H1 (cell line): ENCODE measurements around the gene MRAP2. TPM values are rescaled to one million over a fixed set of nuclear protein-coding genes. Genes with fewer than 3 reads are reported as not detected.

ENCODE experiments used
- CTCF ChIA-PET: fragments of 300-600 bp; sonication (Branson Sonifier 250); formaldehyde crosslinking; loops from one replicate; lab custom pipeline; 2021; ENCODE audit not compliant: partially characterized antibody; lab: Charles Lee
- POLR2A ChIA-PET: fragments of 300-600 bp; sonication (Branson Sonifier 250); formaldehyde crosslinking; loops from one replicate; lab custom pipeline; 2021; ENCODE audit warnings: inconsistent platforms; ENCODE audit not compliant: partially characterized antibody; lab: Charles Lee
- DNase-seq, 2 experiments: peaks; one replicate each; pipeline versions ENCODE4 v3.0.0 to v3.0.0-alpha.2; 2010 to 2022; ENCODE audit warnings: low spot score in 2 of 2, low read depth in 1 of 2, mixed read lengths in 1 of 2
- FAIRE-seq: peaks from 2 replicates; lab custom pipeline; 2011; peaks lifted over from hg19 to GRCh38; lab: Jason Lieb, UNC
- H2AFZ ChIP-seq: 2 replicates; pipeline ENCODE4 v1.8.1; 2012; ENCODE audit warnings: low read length, inconsistent platforms
- H2AK5ac ChIP-seq: 2 replicates; pipeline ENCODE4 v1.6.1; 2013; ENCODE audit warnings: low read depth, low read length
- H2BK120ac ChIP-seq: replicated peaks from 2 replicates; pipeline ENCODE3; 2013; ENCODE audit warnings: low read depth, low read length, inconsistent platforms
- H2BK12ac ChIP-seq: 2 replicates; pipeline ENCODE4 v1.6.1; 2013; ENCODE audit warnings: low read depth, low read length
- H2BK15ac ChIP-seq: 2 replicates; pipeline ENCODE4 v1.6.1; 2013; ENCODE audit warnings: low read length
- H2BK20ac ChIP-seq: 2 replicates; pipeline ENCODE4 v1.6.1; 2013; ENCODE audit warnings: low read length
- H2BK5ac ChIP-seq: 2 replicates; pipeline ENCODE4 v1.6.1; 2013; ENCODE audit warnings: low read depth, low read length
- H3K14ac ChIP-seq: 2 replicates; pipeline ENCODE4 v1.6.1; 2013; ENCODE audit warnings: inconsistent platforms; ENCODE audit not compliant: insufficient read length
- H3K18ac ChIP-seq: 2 replicates; pipeline ENCODE4 v1.6.1; 2013; ENCODE audit warnings: low read length; ENCODE audit errors: extremely low read depth
- H3K23ac ChIP-seq: 2 replicates; pipeline ENCODE4 v1.6.1; 2013; ENCODE audit warnings: inconsistent platforms; ENCODE audit not compliant: insufficient read length
- H3K23me2 ChIP-seq: 2 replicates; pipeline ENCODE4 v1.6.1; 2013; ENCODE audit warnings: low read depth, low read length
- H3K27ac ChIP-seq: 2 replicates; pipeline ENCODE4 v1.6.1; 2011; ENCODE audit warnings: low read depth, low read length, inconsistent platforms
- H3K27me3 ChIP-seq, 4 experiments: replicated peaks in 1 of 4; 1 replicate in 1 of 4; 2 replicates in 3 of 4; pipeline versions ENCODE4 v1.6.1 to v1.8.1; 2011 to 2013; ENCODE audit warnings: low read length in 3 of 4, mild to moderate bottlenecking in 3 of 4, inconsistent platforms in 2 of 4, mixed read lengths in 2 of 4, moderate library complexity in 1 of 4; ENCODE audit not compliant: control insufficient read depth in 3 of 4, insufficient read depth in 3 of 4; ENCODE audit errors: extremely low read depth in 1 of 4
- H3K36me3 ChIP-seq, 4 experiments: 2 replicates each; pipeline versions ENCODE4 v1.6.1 to v1.8.1; 2011 to 2013; ENCODE audit warnings: mild to moderate bottlenecking in 4 of 4, low read length in 3 of 4, moderate library complexity in 2 of 4, control low read depth in 1 of 4, inconsistent platforms in 1 of 4; ENCODE audit not compliant: insufficient read depth in 4 of 4, control insufficient read depth in 2 of 4
- H3K4ac ChIP-seq: replicated peaks from 2 replicates; pipeline ENCODE3; 2013; ENCODE audit warnings: low read length, low read depth, mixed read lengths, inconsistent platforms; ENCODE audit not compliant: insufficient read length
- H3K4me1 ChIP-seq, 4 experiments: replicated peaks in 1 of 4; 1 replicate in 1 of 4; 2 replicates in 3 of 4; pipeline versions ENCODE4 v1.6.1 to v1.8.1; 2011 to 2013; ENCODE audit warnings: low read length in 3 of 4, inconsistent platforms in 2 of 4, mixed read lengths in 1 of 4; ENCODE audit not compliant: insufficient read depth in 4 of 4, control insufficient read depth in 3 of 4
- H3K4me2 ChIP-seq, 2 experiments: 2 replicates each; pipeline versions ENCODE4 v1.6.1 to v1.8.1; 2011 to 2013; ENCODE audit warnings: low read depth in 2 of 2, low read length in 2 of 2, control low read depth in 1 of 2, inconsistent platforms in 1 of 2, mild to moderate bottlenecking in 1 of 2; ENCODE audit not compliant: insufficient read depth in 1 of 2
- H3K4me3 ChIP-seq, 4 experiments: fragments of 200-600, 300-600 bp in 1 of 4; sonication (generic), shearing (Covaris generic), sonication (Bioruptor Twin) in 1 of 4; 2 replicates each; pipeline versions ENCODE4 v1.5.1 to v1.8.1; 2011 to 2016; ENCODE audit warnings: low read length in 4 of 4, low read depth in 3 of 4, control low read depth in 2 of 4, inconsistent platforms in 2 of 4, mild to moderate bottlenecking in 2 of 4, mixed read lengths in 1 of 4, moderate library complexity in 1 of 4; ENCODE audit not compliant: insufficient read depth in 2 of 4; ENCODE audit errors: extremely low read depth in 1 of 4
- H3K56ac ChIP-seq: replicated peaks from 2 replicates; pipeline ENCODE3; 2013; ENCODE audit warnings: low read depth, mild to moderate bottlenecking, mixed read lengths, low read length, inconsistent platforms; ENCODE audit not compliant: insufficient read length
- H3K79me1 ChIP-seq: 2 replicates; pipeline ENCODE4 v1.6.1; 2013; ENCODE audit warnings: low read depth, low read length, control low read depth
- H3K79me2 ChIP-seq, 2 experiments: 2 replicates each; pipeline versions ENCODE4 v1.6.1 to v1.8.1; 2012 to 2013; ENCODE audit warnings: low read length in 2 of 2, mild to moderate bottlenecking in 2 of 2, inconsistent platforms in 1 of 2; ENCODE audit not compliant: insufficient read depth in 2 of 2, control insufficient read depth in 1 of 2
- H3K9ac ChIP-seq, 4 experiments: replicated peaks in 1 of 4; 1 replicate in 1 of 4; 2 replicates in 3 of 4; pipeline versions ENCODE4 v1.6.1 to v1.8.1; 2011 to 2013; ENCODE audit warnings: low read depth in 3 of 4, low read length in 3 of 4, control low read depth in 2 of 4, mild to moderate bottlenecking in 2 of 4, moderate library complexity in 2 of 4, inconsistent platforms in 1 of 4; ENCODE audit errors: extremely low read depth in 1 of 4
- H3K9me3 ChIP-seq, 2 experiments: 2 replicates each; pipeline versions ENCODE4 v1.6.1 to v1.8.1; 2012 to 2013; ENCODE audit warnings: mild to moderate bottlenecking in 2 of 2, moderate library complexity in 2 of 2, control low read depth in 1 of 2, inconsistent platforms in 1 of 2, low read depth in 1 of 2, low read length in 1 of 2, mixed read lengths in 1 of 2; ENCODE audit not compliant: insufficient read depth in 2 of 2
- H4K20me1 ChIP-seq, 2 experiments: replicated peaks in 1 of 2; 2 replicates each; pipeline versions ENCODE3 to v1.8.1; 2011 to 2013; ENCODE audit warnings: inconsistent platforms in 2 of 2, low read length in 2 of 2, mild to moderate bottlenecking in 1 of 2; ENCODE audit not compliant: insufficient read depth in 2 of 2, control insufficient read depth in 1 of 2
- H4K5ac ChIP-seq: 2 replicates; pipeline ENCODE4 v1.6.1; 2013; ENCODE audit warnings: low read length, low read depth, mixed read lengths, inconsistent platforms; ENCODE audit not compliant: insufficient read length
- H4K8ac ChIP-seq: 2 replicates; pipeline ENCODE4 v1.8.0; 2013; ENCODE audit warnings: mild to moderate bottlenecking, moderate library complexity, low read length, inconsistent platforms; ENCODE audit not compliant: insufficient read depth; ENCODE audit errors: extremely low read depth
- H4K91ac ChIP-seq: replicated peaks from 2 replicates; pipeline ENCODE3; 2013; ENCODE audit warnings: low read length, mixed read lengths, inconsistent platforms; ENCODE audit not compliant: insufficient read length
- CBX5 ChIP-seq: fragments of 300-800, 300-1000 bp; sonication (generic); IDR thresholded peaks from 2 replicates; pipeline ENCODE4 v1.7.1; 2016; ENCODE audit warnings: antibody characterized with exemption, low read length, low read depth
- HDAC2 ChIP-seq, 2 experiments: fragments of 300-600 bp in 1 of 2; sonication (generic) in 1 of 2; IDR thresholded peaks; 2 replicates each; pipeline ENCODE4 v1.6.1; 2011 to 2012; ENCODE audit warnings: low read depth in 2 of 2, low read length in 2 of 2, mild to moderate bottlenecking in 2 of 2, moderate library complexity in 2 of 2, borderline replicate concordance in 1 of 2, inconsistent platforms in 1 of 2
- MAFK ChIP-seq: IDR thresholded peaks from 2 replicates; pipeline ENCODE4 v1.6.1; 2012; ENCODE audit warnings: low read depth, mild to moderate bottlenecking, improper control_type of control experiment, low read length
- POLR2A ChIP-seq, 2 experiments: IDR thresholded peaks; 1 replicate in 1 of 2; 2 replicates in 1 of 2; pipeline ENCODE4 v1.6.1; 2011; ENCODE audit warnings: low read depth in 2 of 2, low read length in 2 of 2, mild to moderate bottlenecking in 2 of 2; ENCODE audit errors: control extremely low read depth in 1 of 2
- SIX5 ChIP-seq: IDR thresholded peaks from 2 replicates; pipeline ENCODE4 v1.6.1; 2011; ENCODE audit warnings: mild to moderate bottlenecking, low read depth, low read length
- TEAD4 ChIP-seq: IDR thresholded peaks from 2 replicates; pipeline ENCODE4 v1.6.1; 2012; ENCODE audit warnings: low read depth, low read length, inconsistent platforms, mixed read lengths
- WGBS, 2 experiments: shearing (Covaris generic) in 1 of 2; methylation state at CpG; one replicate each; pipeline versions ENCODE4 v1.1.6 to v1.1.7; 2013 to 2015; ENCODE audit warnings: low lambda C conversion rate in 2 of 2, mixed read lengths in 2 of 2, inconsistent platforms in 1 of 2, low coverage in 1 of 2, missing lambda C conversion rate in 1 of 2; ENCODE audit not compliant: insufficient replicate concordance in 2 of 2, insufficient coverage in 1 of 2, insufficient read length in 1 of 2; ENCODE audit errors: extremely low coverage in 1 of 2, missing lambda C conversion rate in 1 of 2; 5-methylcytosine and 5-hydroxymethylcytosine counted together
- polyA plus RNA-seq, 7 experiments: library from polyadenylated mRNA; depleted of rRNA in 3 of 7; stranded (reverse) in 5 of 7; unstranded in 2 of 7; fragments of >200 nt in 5 of 7; fragments of 200-250 nt in 2 of 7; gene quantifications; 1 replicate in 5 of 7; 2 replicates in 1 of 7; 4 replicates in 1 of 7; pipeline versions ENCODE4 v1.2.1 to v1.2.3, GENCODE V29; 2011 to 2013; ENCODE audit warnings: missing spikeins in 2 of 7, mixed read lengths in 2 of 7
- total RNA-seq: library from RNA; stranded (reverse); fragmentation: NEBNext Ultra II Directional; extraction: Animal tissue kit (Norgen Biotek cat#: 25700); gene quantifications from 2 replicates; pipeline ENCODE4 v1.2.1, GENCODE V29; 2021
- TF ChIP-seq, protein P1 (sequence below): IDR thresholded peaks from 2 replicates; pipeline ENCODE4 v1.6.1; 2012; ENCODE audit warnings: inconsistent platforms

The MRAP2 gene
- total and polyA plus RNA-seq, 2 of the 8 experiments (the other 6 are each of a cell fraction or from before 2014, with no cell fraction given), result 5.0 to 11.0 TPM

DNA sequence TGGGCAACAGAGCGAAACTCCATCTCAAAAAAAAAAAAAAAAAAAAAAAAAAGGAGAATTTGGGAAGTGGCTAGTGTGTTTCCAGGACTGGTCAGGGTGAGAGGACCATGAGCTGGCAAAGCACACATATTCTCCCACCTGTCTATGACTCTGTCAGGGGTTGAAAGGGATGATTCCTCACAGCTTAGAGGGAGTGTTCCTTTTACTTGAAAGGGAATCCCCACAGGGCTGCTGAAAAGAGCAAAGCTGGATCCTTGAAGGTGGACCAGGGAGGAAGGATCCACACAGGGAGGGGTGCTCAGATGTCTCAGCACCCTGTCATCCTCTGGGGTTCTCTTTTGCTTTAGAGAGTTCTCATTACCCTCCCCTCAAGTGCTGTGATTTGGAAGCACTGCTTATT, 13.2 kb downstream of the MRAP2 start:
- TF ChIP-seq SIX5 (no peak), POLR2A (IDR thresholded peaks at IDR 0.05; ENCODE audit: control extremely low read depth in 1 of 2, low read depth in 2 of 2, low read length in 2 of 2) (no peak), CBX5 (no peak), HDAC2 (IDR thresholded peaks at IDR 0.05; ENCODE audit: borderline replicate concordance in 1 of 2, low read depth in 2 of 2, low read length in 2 of 2) (no peak), MAFK (no peak), TEAD4 (no peak)
- TF ChIP-seq, protein P1, sequence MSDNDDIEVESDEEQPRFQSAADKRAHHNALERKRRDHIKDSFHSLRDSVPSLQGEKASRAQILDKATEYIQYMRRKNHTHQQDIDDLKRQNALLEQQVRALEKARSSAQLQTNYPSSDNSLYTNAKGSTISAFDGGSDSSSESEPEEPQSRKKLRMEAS, result no peak
- POLR2A ChIA-PET, result interaction anchor here (1.2 kb wide), 1 partner anchor 14 kb away, joined by 3 read pairs; no protein-coding TSS in a partner anchor

More for the DNA sequence above, 13.2 kb downstream of the MRAP2 start:
- no peak overlapping the region for H3K18ac ChIP-seq
- H3K4me1 ChIP-seq, result peaks cover 0 to 4% (median 2%) of the 10 kb centered on the region in 4 experiments; a peak in 5 of 7 replicates
- no CpG with 5 or more reads among the region's 1 CpG for WGBS, 2 experiments
- DNase-seq (no peak), FAIRE-seq (no peak)
- H2AFZ ChIP-seq, result no peak overlapping the region
- H3K23ac ChIP-seq, result no peak overlapping the region
- no peak overlapping the region for H2BK120ac ChIP-seq
- no peaks in the 10 kb centered on the region for H3K23me2 ChIP-seq
- no peak overlapping the region for H3K4me3 ChIP-seq
- no peaks in the 10 kb centered on the region for H3K79me1 ChIP-seq
- no peak overlapping the region for H3K4ac ChIP-seq
- no peaks in the 10 kb centered on the region for H3K36me3 ChIP-seq
- H4K8ac ChIP-seq, result no peak overlapping the region
- no peak overlapping the region for H2BK15ac ChIP-seq
- no peak overlapping the region for H3K4me2 ChIP-seq
- H3K27me3 ChIP-seq, result no peaks in the 10 kb centered on the region
- H2BK20ac ChIP-seq, result no peak overlapping the region
- H4K20me1 ChIP-seq, result no peaks in the 10 kb centered on the region
- no peak overlapping the region for H3K14ac ChIP-seq
- H2BK5ac ChIP-seq, result no peak overlapping the region
- H3K79me2 ChIP-seq, result no peaks in the 10 kb centered on the region
- H4K91ac ChIP-seq, result no peak overlapping the region
- H4K5ac ChIP-seq, result no peak overlapping the region
- H3K9me3 ChIP-seq, result no peaks in the 10 kb centered on the region
- H2AK5ac ChIP-seq, result no peak overlapping the region
- no peak overlapping the region for H3K56ac ChIP-seq
- no peak overlapping the region for H3K9ac ChIP-seq
- H2BK12ac ChIP-seq, result no peak overlapping the region
- no peak overlapping the region for H3K27ac ChIP-seq
- CTCF ChIA-PET, result interaction anchor here (1.1 kb wide), 1 partner anchor 72 kb away, joined by 4 read pairs; no protein-coding TSS in a partner anchor
